IPS-NIHi7 (cell line): Measurements from ENCODE around the gene FOXK1.

Source experiments
- DNase-seq: peaks from one replicate; pipeline ENCODE4 v3.0.0; 2012; ENCODE audit warnings: mixed read lengths; ENCODE audit errors: extremely low spot score

FOXK1 gene

GRCh38 chr7:4722308-4722707 is 40.2 kb downstream of the FOXK1 start:
- DNase-seq: no peak

GRCh38 chr7:4722960-4723630 is 41.0 kb downstream of the FOXK1 start:
- no peak for DNase-seq

GRCh38 chr7:4724648-4725013 is 42.5 kb downstream of the FOXK1 start:
- no peak for DNase-seq

GRCh38 chr7:4725014-4725849 is 43.1 kb downstream of the FOXK1 start:
- DNase-seq: no peak

- no peak for DNase-seq
Observed at GRCh38 chr7:4725850-4726450, 43.9 kb downstream of the FOXK1 start.

GRCh38 chr7:4726566-4726965 is 44.5 kb downstream of the FOXK1 start:
- no peak for DNase-seq

- DNase-seq: no peak
Observed at GRCh38 chr7:4727914-4728705, 46.0 kb downstream of the FOXK1 start.

GRCh38 chr7:4729266-4729665 is 47.2 kb downstream of the FOXK1 start:
- DNase-seq: no peak

- DNase-seq: no peak
Observed at GRCh38 chr7:4730276-4730675, 48.2 kb downstream of the FOXK1 start.

- DNase-seq: no peak
Observed at GRCh38 chr7:4730971-4731370, 48.9 kb downstream of the FOXK1 start.

GRCh38 chr7:4731803-4732202 is 49.7 kb downstream of the FOXK1 start:
- DNase-seq: no peak

- no peak for DNase-seq
Observed at GRCh38 chr7:4733936-4734528, 51.9 kb downstream of the FOXK1 start.

GRCh38 chr7:4734587-4735345 is 52.7 kb downstream of the FOXK1 start:
- no peak for DNase-seq

- DNase-seq: no peak
Observed at GRCh38 chr7:4737300-4737699, 55.2 kb downstream of the FOXK1 start.

GRCh38 chr7:4738711-4739527 is 56.8 kb downstream of the FOXK1 start:
- DNase-seq: peak; percentile 57

GRCh38 chr7:4739528-4739992 is 57.5 kb downstream of the FOXK1 start:
- no peak for DNase-seq

- DNase-seq: no peak
Observed at GRCh38 chr7:4740796-4741195, 58.7 kb downstream of the FOXK1 start.

- DNase-seq: no peak
Observed at GRCh38 chr7:4742051-4742573, 60.0 kb downstream of the FOXK1 start.

GRCh38 chr7:4742852-4743251 is 60.8 kb downstream of the FOXK1 start:
- DNase-seq: no peak
